Mesangial cell (primary cell): Measurements from ENCODE around the gene SLC6A12. TPM values are rescaled to one million over a fixed set of nuclear protein-coding genes. Genes with fewer than 3 reads are reported as not detected.

Experiments
- total RNA-seq: library from RNA; depleted of rRNA; stranded (reverse); fragments of >200 nt; gene quantifications from 2 replicates; pipeline ENCODE4 v1.2.3, GENCODE V29; 2015

SLC6A12 gene
- total RNA-seq: 1.8 TPM in 1 of 2 replicates, not detected in the other

DNA sequence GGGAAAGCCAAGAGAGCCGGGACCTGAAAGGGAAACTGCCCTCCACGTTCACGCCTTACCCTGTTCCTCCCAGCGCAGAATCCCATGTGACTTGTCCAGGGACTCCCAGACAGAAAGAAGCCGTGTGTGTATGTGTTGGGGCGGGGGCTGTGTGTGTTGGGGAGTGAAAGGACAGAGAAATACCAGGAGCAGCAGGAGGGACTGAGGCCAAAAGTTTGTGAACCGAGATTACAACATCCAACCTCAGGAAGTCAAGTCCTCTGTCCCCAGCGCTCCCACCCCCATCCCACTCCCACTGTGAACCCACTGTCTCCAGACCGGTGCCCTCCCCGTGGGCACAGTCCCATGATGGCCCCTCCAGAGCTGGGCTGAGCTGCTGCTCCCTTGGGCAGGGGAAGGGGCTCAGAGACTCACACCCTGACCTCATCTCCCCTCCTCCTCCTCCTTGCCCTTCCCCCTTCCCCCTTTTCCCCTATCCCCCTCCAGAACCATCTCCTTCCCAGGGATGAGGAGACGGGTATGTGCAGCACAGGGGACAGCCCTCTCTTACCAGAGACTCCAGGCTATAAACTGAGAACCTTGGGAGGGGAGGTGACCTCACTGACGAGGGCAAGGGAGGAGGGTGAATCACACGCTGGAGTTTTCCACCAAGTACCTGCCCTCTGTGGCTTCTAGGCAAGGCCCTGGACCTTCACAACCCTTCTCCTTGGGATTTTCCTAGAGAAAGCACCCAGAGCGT is at the start of gene SLC6A12:
SLC6A12 (minus strand) TSS at position 155 of the 739 bp plus-strand sequence. CDS start 4,171 bp downstream, outside the sequence.

DNA sequence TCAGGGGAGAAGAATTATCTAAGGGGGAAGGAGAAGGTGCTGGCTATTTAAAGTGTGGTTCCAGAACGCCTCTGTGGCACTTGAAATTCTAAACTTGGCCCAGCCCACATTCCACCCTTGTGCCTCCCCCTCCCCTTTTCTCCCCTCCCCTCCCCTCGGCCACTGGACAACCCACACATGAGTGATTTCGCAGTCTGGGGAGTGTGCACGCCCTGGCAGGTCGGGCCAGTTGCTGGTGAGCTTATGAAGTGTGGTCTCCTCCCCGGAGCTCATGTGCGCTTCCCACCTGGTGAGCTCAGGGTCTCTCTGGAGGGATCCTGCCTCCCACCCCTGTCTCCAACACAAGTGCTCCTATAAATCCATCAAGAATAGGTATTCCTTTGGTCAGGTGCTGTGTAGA is 48.9 kb upstream of the SLC6A12 start, which contains the start of gene SLC6A13:
SLC6A13 (minus strand) TSS at position 20 of the 400 bp plus-strand sequence. CDS start 2,784 bp downstream, outside the sequence.

Other genes starting within 250 kb of the SLC6A12 start
- gene IQSEC3, start 147.4 kb downstream of the SLC6A12 start, total RNA-seq: 0.49 and 2.2 TPM in 2 replicates
- 0.16 and 3.0 TPM in 2 replicates for gene SLC6A13, start 48.7 kb upstream of the SLC6A12 start, total RNA-seq
- 14.8 and 30.4 TPM in 2 replicates for gene KDM5A, start 175.2 kb upstream of the SLC6A12 start, total RNA-seq
- 5.2 and 7.2 TPM in 2 replicates for gene CCDC77, start 187.5 kb upstream of the SLC6A12 start, total RNA-seq
- gene B4GALNT3, start 245.8 kb upstream of the SLC6A12 start, total RNA-seq: 0.98 and 1.8 TPM in 2 replicates